ENCODE data around the gene NUTM2E.
"Not testable (repeated sequence)": the region's sequence is repeated elsewhere in the genome, so short reads cannot be mapped to it uniquely, and the experiment has no call there.

The NUTM2E gene

GRCh38 chr10:79866903-79867551, 40.5 kb downstream of the NUTM2E start:
- not testable (repeated sequence) for FAIRE-seq

DNA sequence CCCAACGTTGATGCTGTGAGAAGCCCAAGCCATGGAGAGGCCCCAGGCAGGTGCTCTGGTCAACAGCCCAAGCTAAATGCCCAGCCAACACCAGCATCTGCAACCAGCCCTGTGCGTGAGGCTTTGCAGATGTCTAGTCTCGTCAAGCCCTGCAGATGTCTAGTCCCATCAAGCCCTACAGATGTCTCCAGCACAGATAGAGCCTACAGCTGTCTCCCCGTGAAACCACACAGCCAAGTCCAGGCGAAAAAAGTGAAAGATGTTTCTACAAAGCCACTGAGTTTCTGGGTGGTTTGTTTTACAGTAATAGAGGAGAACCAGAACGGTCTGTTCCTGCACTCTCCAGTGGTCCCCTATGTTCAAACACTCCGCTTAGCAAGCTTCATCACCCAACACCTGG, 41.5 kb downstream of the NUTM2E start:
- not testable (repeated sequence) for FAIRE-seq

GRCh38 chr10:79869439-79870097, 43.0 kb downstream of the NUTM2E start:
- not testable (repeated sequence) for FAIRE-seq

GRCh38 chr10:79871729-79872128, 45.2 kb downstream of the NUTM2E start:
- not testable (repeated sequence) for FAIRE-seq
